HUES48 (cell line): ENCODE data around the gene HELZ.

ENCODE experiments used
- H3K27ac ChIP-seq: one replicate; pipeline ENCODE4 v1.7.0; 2013; ENCODE audit warnings: low read depth, low read length, inconsistent platforms
- H3K27me3 ChIP-seq: 2 replicates; pipeline ENCODE4 v1.6.1; 2013; ENCODE audit warnings: mild to moderate bottlenecking, low read length; ENCODE audit not compliant: control insufficient read depth, insufficient read depth
- H3K36me3 ChIP-seq: 2 replicates; pipeline ENCODE4 v1.6.1; 2013; ENCODE audit warnings: low read length; ENCODE audit not compliant: control insufficient read depth, insufficient read depth
- H3K4me1 ChIP-seq: 2 replicates; pipeline ENCODE4 v1.6.1; 2013; ENCODE audit warnings: mild to moderate bottlenecking, low read length; ENCODE audit not compliant: control insufficient read depth, insufficient read depth
- H3K4me3 ChIP-seq: 2 replicates; pipeline ENCODE4 v1.5.1; 2013; ENCODE audit warnings: mild to moderate bottlenecking, low read depth, low read length
- H3K9ac ChIP-seq: 2 replicates; pipeline ENCODE4 v1.6.1; 2013; ENCODE audit warnings: mild to moderate bottlenecking, low read depth, low read length, moderate library complexity
- H3K9me3 ChIP-seq: 2 replicates; pipeline ENCODE4 v1.6.1; 2013; ENCODE audit warnings: low read length; ENCODE audit not compliant: control insufficient read depth, insufficient read depth

The HELZ gene

DNA sequence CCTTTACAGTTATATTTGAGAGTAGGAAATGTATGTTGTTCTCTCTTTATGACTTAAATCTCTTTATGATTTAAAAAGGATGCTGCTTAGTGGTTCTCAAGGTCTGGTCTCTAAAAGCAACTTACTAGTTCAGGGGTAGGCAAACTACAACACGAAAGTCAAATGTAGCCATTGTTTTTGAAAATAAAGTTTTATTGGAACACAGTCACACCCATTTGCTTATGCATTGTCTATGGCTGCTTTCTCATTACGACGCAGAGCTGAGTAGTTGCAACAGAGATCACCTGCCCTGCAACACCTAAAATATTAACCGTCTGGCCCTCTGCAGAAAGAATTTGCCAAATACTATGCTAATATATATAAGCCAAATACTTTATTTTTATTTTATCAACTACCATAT, 58.2 kb downstream of the HELZ start:
- no peak overlapping the region for H3K27ac ChIP-seq
- peaks cover 19% of the 10 kb centered on the region for H3K36me3 ChIP-seq
- no peaks in the 10 kb centered on the region for H3K4me1 ChIP-seq
- H3K27me3 ChIP-seq = no peaks in the 10 kb centered on the region
- no peak overlapping the region for H3K9ac ChIP-seq
- no peak overlapping the region for H3K4me3 ChIP-seq
- H3K9me3 ChIP-seq = no peaks in the 10 kb centered on the region

DNA sequence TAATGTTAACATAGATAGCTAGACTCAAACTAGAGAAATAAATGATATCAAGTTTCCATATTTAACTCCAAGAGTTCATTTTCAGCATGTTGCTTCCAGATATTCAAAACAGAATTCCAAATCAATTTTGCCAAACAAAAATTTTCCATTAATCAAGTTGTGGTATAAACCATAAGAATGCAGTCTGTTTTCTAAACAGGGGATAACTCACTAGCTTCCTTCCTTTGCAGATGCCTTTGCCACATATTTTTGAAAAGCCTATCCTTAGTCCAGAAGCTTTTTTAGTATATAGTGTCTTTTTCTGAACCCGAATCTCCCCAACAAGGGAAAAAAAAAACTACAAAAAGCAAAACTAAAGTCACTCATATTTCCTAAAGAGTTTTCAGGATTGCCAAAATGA, 61.5 kb downstream of the HELZ start:
- Histone ChIP-seq H3K27ac (no peak overlapping the region), H3K36me3 (peaks cover 10% of the 10 kb centered on the region)

DNA sequence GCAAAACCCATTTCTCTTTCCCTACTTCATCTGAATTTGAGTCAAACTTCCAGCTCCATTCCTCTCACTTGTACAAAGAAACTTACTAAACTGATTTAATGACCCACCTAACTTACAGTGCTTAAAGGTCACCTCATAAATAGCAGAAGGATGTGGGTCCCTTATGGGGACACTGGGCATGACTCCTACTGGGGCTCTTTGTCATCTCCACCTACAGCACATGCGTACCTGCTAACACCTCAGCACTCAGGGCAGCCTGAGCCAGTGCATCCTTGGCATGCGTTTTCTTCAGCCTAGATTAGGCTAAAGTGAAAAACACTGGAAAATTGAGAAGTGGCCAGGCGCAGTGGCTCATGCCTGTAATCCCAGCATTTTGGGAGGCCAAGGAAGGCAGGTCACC, 63.2 kb downstream of the HELZ start:
- Histone ChIP-seq H3K36me3 (peaks cover 22% of the 10 kb centered on the region), H3K9me3 (no peaks in the 10 kb centered on the region), H3K27ac (no peak overlapping the region), H3K4me3 (no peak overlapping the region), H3K9ac (no peak overlapping the region), H3K27me3 (no peaks in the 10 kb centered on the region), H3K4me1 (no peaks in the 10 kb centered on the region)

More for the DNA sequence above, 61.5 kb downstream of the HELZ start:
- no peaks in the 10 kb centered on the region for H3K4me1 ChIP-seq
- no peaks in the 10 kb centered on the region for H3K9me3 ChIP-seq
- no peak overlapping the region for H3K9ac ChIP-seq
- H3K27me3 ChIP-seq = no peaks in the 10 kb centered on the region
- H3K4me3 ChIP-seq = no peak overlapping the region

DNA sequence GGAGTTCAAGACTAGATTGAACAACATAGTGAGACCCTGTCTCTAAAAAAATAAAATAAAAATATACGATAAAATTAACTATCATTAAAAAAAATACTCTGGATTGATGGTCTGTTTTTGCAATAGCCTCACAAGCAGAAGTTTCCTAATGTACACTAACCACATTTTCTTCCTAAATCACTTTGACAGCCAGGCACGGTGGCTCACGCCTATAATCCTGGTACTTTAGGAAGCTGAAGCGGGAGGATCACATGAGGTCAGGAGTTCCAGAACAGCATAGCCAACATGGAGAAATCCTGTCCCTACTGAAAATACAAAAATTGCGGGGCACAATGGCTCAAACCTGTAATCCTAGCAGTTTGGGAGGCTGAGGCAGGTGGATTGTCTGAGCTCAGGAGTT, 64.7 kb downstream of the HELZ start:
- no peak overlapping the region for H3K9ac ChIP-seq
- H3K36me3 ChIP-seq = peaks cover 32% of the 10 kb centered on the region
- H3K27me3 ChIP-seq = no peaks in the 10 kb centered on the region
- no peaks in the 10 kb centered on the region for H3K4me1 ChIP-seq
- H3K4me3 ChIP-seq = no peak overlapping the region
- no peaks in the 10 kb centered on the region for H3K9me3 ChIP-seq
- no peak overlapping the region for H3K27ac ChIP-seq

DNA sequence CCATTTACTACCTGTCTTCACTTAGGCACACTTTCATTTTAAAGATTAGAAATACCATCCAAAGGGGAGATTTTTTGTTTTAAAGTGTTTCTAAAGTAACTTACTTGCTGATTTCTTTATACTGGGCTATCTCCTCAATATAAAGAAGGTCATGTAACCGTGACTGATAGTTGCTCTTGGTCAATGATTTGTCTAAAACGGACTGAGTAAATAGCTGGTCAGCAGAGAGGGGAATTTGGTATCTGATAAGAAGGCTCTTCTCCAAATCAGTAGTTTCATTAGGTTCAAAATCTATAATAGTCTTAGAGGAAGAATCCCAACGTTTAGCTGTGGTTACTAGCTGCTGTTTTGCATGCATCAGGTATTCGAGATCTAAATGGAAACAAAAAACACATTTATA, 66.4 kb downstream of the HELZ start:
- no peaks in the 10 kb centered on the region for H3K4me1 ChIP-seq
- H3K36me3 ChIP-seq = peaks cover 29% of the 10 kb centered on the region
- no peak overlapping the region for H3K27ac ChIP-seq
- no peaks in the 10 kb centered on the region for H3K9me3 ChIP-seq
- H3K9ac ChIP-seq = no peak overlapping the region
- H3K27me3 ChIP-seq = no peaks in the 10 kb centered on the region
- no peak overlapping the region for H3K4me3 ChIP-seq

DNA sequence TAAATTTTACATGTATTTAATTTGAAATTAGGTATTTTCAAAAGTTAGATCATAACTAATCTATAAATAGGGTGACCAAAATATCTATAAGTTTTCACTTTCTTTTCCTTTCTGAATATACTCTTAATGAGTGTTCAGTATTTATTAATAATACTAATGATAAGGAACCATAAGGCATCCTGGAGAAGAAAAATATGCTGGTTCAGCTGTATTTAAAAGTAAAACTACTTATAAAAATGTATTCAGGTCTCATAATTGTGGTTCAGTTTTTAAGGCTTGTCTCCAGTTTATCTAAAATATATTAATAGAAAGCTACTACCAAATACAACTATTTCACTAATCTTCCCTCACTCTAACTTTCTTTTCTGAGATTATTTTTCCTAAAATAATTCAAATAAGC, 67.3 kb downstream of the HELZ start:
- H3K9ac ChIP-seq = no peak overlapping the region
- no peaks in the 10 kb centered on the region for H3K4me1 ChIP-seq
- no peaks in the 10 kb centered on the region for H3K9me3 ChIP-seq
- H3K27ac ChIP-seq = no peak overlapping the region
- H3K27me3 ChIP-seq = no peaks in the 10 kb centered on the region
- peaks cover 29% of the 10 kb centered on the region for H3K36me3 ChIP-seq
- H3K4me3 ChIP-seq = no peak overlapping the region

DNA sequence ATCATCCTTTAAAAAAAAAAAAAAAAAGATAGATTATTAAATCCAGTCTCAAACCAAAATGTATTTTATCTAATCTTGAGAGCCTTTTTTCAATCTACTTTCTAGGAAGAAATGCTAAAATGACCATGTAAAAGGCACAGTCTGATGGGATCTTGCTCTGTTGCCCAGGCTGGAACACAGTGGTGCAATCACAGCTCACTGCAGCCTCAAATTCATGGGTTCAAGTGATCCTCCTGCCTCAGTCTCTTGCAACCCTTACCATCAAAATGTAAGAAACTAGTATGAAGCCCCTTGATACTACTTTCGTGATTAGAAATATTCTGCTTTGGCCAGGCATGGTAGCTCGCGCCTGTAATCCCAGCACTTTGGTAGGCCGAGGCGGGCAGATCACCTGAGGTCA, 70.8 kb downstream of the HELZ start:
- H3K27me3 ChIP-seq = no peaks in the 10 kb centered on the region
- H3K36me3 ChIP-seq = peaks cover 36% of the 10 kb centered on the region
- no peaks in the 10 kb centered on the region for H3K9me3 ChIP-seq
- H3K4me1 ChIP-seq = no peaks in the 10 kb centered on the region
- no peak overlapping the region for H3K9ac ChIP-seq
- H3K27ac ChIP-seq = no peak overlapping the region
- H3K4me3 ChIP-seq = no peak overlapping the region

DNA sequence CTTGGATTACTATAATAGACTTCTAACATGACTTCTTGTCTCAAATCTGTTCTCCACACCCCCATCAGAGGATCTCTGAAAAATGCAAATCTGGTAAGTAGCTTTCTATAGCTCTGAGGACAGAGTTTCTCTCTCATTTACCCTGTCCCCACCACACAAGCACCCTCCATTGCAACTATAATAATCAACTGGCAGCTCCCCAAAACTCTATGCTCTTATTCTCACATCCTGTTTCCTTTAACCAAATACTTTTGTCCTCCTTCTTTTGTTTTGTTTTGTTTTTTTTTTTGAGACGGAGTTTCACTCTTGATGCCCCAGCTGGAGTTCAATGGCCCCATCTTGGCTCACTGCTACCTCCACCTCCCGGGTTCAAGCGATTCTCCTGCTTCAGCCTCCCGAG, 73.4 kb downstream of the HELZ start:
- Histone ChIP-seq H3K27me3 (no peaks in the 10 kb centered on the region), H3K9me3 (no peaks in the 10 kb centered on the region), H3K4me3 (no peak overlapping the region), H3K4me1 (no peaks in the 10 kb centered on the region), H3K36me3 (peaks cover 27% of the 10 kb centered on the region), H3K9ac (no peak overlapping the region), H3K27ac (no peak overlapping the region)

DNA sequence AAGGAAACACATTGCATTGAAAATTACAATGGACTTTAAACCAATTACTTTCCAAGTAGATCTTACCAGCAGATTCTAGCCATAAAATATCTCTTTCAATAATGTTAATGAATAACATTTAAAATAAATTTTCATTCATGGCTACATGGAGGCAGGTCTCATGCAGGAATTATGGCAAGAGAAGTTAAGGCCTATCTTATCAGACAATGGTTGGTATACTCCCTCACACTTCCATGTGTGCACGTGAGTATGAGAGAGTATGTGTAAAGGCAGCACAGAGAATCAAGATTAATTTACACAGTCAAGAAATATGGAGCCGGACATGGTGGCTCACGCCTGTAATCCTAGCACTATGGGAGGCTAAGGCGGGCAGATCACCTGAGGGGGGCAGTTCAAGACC, 76.5 kb downstream of the HELZ start:
- H3K9me3 ChIP-seq = no peaks in the 10 kb centered on the region
- no peak overlapping the region for H3K9ac ChIP-seq
- no peak overlapping the region for H3K27ac ChIP-seq
- H3K4me1 ChIP-seq = no peaks in the 10 kb centered on the region
- H3K4me3 ChIP-seq = no peak overlapping the region
- H3K36me3 ChIP-seq = peaks cover 47% of the 10 kb centered on the region
- H3K27me3 ChIP-seq = no peaks in the 10 kb centered on the region

DNA sequence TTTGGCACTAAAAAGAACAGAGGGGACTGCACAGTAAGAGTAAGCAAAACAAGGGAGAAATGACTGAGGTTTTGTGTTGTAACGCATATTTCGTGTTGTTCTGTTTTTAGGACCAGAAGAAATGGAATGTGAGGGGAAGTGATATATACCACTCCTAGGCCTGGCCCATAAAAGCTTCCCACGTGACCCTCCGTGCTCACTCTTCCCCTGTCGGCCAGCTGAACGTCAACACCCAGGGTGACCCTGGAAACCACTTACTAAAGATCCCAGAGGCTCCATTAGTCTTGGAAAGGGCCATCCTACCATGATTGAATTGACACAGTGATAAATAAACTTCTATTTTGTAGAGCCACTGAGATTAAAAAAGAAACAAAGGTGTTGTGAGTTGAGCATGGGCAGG, 79.8 kb downstream of the HELZ start:
- Histone ChIP-seq H3K27ac (no peak overlapping the region), H3K4me1 (no peaks in the 10 kb centered on the region), H3K9ac (no peak overlapping the region), H3K9me3 (no peaks in the 10 kb centered on the region), H3K4me3 (no peak overlapping the region), H3K27me3 (no peaks in the 10 kb centered on the region), H3K36me3 (peaks cover 57% of the 10 kb centered on the region)

DNA sequence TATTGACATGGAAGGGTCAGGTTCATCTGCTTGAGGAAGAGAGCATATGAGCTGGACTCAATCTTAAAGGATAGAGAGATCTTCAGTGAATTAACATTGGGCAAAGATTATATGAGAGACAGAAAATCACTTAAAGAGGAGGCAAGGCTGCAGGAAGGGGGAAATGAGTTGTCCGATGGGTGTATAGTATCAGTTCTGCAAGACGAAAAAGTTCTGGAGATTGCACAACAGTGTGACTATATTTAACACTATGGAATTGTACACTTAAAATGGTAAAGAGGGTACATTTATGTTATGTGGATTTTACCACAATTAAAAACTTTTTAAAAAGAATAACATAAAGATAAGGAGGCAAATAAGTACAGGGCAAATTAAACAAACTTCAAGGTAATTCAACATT, 80.7 kb downstream of the HELZ start:
- Histone ChIP-seq H3K27ac (no peak overlapping the region), H3K9me3 (no peaks in the 10 kb centered on the region), H3K27me3 (no peaks in the 10 kb centered on the region), H3K9ac (no peak overlapping the region), H3K36me3 (peaks cover 58% of the 10 kb centered on the region), H3K4me1 (no peaks in the 10 kb centered on the region), H3K4me3 (no peak overlapping the region)

DNA sequence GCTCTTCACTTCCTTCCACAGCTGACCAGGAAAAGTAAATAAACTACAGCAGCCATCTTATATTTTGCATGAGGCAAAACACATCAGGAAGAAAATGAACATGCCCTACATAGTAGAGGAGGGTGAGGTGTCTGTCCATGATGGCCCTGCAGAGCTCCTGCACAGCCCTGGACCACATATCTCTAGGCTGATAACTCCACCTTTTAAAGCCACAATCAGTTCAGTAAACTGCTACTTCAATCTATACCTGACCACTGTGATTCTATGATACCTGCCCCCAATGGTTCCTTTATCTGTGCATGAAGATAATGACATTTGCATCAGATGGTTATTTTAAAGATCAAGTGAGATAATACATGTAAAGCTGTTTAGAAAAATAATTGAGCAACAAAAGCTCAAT, 82.2 kb downstream of the HELZ start:
- Histone ChIP-seq H3K27ac (no peak overlapping the region), H3K4me3 (no peak overlapping the region), H3K27me3 (no peaks in the 10 kb centered on the region), H3K9me3 (no peaks in the 10 kb centered on the region), H3K9ac (no peak overlapping the region), H3K36me3 (peaks cover 55% of the 10 kb centered on the region), H3K4me1 (no peaks in the 10 kb centered on the region)
